HG03097 (cell line): ENCODE measurements around the gene PRAMEF26.
"Not testable (repeated sequence)": the region's sequence is repeated elsewhere in the genome, so short reads cannot be mapped to it uniquely, and the experiment has no call there.

Experiments
- ATAC-seq: cut with Tn5 transposase; IDR thresholded peaks from one replicate; pipeline ENCODE4 v1.9.1; 2021; ENCODE audit not compliant: unreplicated experiment, low FRiP score

The PRAMEF26 gene

DNA sequence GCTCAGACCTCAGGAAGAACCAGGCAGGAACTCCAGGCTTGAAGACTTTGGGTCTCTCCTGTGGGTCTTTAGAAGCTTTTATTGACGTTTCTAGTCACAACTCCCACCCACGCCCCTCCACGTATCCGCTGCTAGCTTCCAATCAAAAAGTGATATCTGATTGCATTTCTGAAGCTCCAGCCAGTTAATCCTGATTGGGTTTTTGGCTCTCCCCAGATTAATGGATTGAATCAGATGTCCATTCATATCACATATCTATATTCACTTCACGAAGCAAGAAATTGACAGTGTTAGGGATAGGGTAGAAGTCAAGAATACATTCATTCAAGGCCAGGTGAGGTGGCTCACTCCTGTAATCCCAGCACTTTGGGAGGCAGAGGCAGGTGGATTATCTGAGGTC, at the start of gene PRAMEF26:
TSS of gene PRAMEF26 (minus strand) at position 101 of the 400 bp plus-strand sequence. CDS start 2,914 bp downstream, outside the sequence.
- not testable (repeated sequence) for ATAC-seq

DNA sequence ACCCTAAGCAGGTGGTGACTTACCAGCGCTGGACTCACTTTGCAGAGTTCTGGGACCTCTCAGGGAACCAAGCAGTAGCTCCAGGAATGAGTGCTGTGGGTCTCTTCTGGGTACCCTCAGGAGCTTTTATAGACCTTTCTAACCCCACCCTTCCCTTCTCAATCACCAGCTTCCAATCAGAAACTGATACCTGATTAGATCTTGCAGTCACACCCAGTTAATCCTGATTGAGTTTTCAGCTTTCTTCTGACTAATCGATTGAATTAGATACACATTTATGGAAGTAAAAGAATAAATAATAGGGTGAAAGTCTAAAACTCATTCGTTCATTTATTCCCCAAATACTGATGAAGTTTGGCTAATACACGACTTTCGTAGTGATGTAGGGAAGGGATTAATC, 45.5 kb upstream of the PRAMEF26 start, which contains the start of gene PRAMEF13:
TSS of gene PRAMEF13 (minus strand) at position 101 of the 400 bp plus-strand sequence. CDS start 1,820 bp downstream, outside the sequence.
- ATAC-seq, result not testable (repeated sequence)

DNA sequence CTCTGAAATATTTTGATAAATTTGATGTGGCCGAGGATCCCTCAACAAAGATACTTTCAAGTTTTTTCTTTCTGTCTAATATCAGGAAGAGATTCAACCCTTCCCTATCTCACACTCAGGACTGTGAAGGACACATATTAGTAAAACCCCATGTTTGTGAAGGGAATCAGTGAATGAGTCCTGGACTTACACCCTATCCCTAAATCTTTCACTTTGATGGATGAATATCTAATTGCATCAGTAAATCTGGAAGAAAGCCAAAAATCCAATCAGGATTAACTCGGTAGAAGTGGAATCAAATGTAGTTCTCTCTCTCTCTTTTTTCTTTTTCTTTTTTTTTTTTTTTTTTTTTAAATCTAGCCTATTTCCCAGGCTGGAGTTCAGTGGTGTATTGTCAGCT, 15.7 kb upstream of the PRAMEF26 start, which contains the start of gene PRAMEF9:
TSS of gene PRAMEF9 (plus strand) at position 301 of the 400 bp plus-strand sequence. CDS start 3,433 bp downstream, outside the sequence.
- ATAC-seq, result not testable (repeated sequence)

DNA sequence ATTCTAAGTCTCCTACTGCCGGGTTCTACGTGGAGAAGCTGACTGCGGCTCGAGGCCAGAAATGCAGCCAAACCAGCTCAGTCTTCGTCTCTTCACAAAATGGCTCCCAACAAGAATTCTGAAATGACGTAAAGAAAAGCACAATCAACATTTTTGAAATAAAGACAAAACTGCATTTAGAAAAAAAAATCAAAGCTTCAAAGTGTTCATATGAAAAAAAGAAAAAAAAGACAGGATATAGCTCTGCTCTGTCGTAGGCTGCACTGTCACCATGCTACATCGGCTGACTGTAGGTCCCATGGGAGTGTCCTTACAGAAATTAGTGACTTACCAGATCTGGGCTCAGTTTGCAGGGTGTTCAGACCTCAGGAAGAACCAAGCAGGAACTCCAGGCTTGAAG, 9.7 kb upstream of the PRAMEF26 start, which contains the start of gene HNRNPCL4:
TSS of gene HNRNPCL4 (minus strand) at position 101 of the 400 bp plus-strand sequence. CDS start 164 bp downstream, outside the sequence.
- ATAC-seq, result not testable (repeated sequence)

DNA sequence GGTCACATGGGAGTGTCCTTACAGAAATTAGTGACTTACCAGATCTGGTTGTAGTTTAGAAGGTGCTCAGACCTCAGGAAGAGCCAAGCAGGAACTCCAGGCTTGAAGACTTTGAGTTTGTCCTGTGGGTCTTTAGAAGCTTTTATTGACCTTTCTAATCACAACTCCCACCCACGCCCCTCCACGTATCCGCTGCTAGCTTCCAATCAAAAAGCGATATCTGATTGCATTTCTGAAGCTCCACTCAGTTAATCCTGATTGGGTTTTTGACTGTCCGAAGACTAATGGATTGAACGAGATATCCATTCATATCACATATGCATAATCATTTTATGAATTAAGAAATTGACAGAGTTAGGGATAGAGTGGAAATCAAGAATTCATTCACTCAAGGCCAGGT, 39.1 kb downstream of the PRAMEF26 start, which contains the start of gene HNRNPCL2:
TSS of gene HNRNPCL2 (minus strand) at position 101 of the 400 bp plus-strand sequence. CDS start 454 bp downstream, outside the sequence.
- not testable (repeated sequence) for ATAC-seq
